Astrocyte of the cerebellum (primary cell): ENCODE data around the gene ATP6V1E1.
"Not testable (repeated sequence)": the region's sequence is repeated elsewhere in the genome, so short reads cannot be mapped to it uniquely, and the experiment has no call there.

Experiments used
- DNase-seq: peaks from one replicate; pipeline ENCODE4 v3.0.0-alpha.2; 2011; ENCODE audit warnings: low read depth
- H3K4me3 ChIP-seq: 2 replicates; pipeline ENCODE4 v1.5.1; 2011; ENCODE audit warnings: mild to moderate bottlenecking, low read depth, low read length, moderate library complexity
- in situ Hi-C: cut with HindIII; loops from 2 replicates; pipeline ENCODE4 v1.10.0; 2017; ENCODE audit warnings: low sequenced_read_pairs
- TF ChIP-seq, protein P1 (sequence below): IDR thresholded peaks from 2 replicates; pipeline ENCODE4 v1.5.1; 2012; ENCODE audit warnings: low read length, low read depth, moderate library complexity, mild to moderate bottlenecking; ENCODE audit errors: missing control alignments

ATP6V1E1 gene

GRCh38 chr22:17628406-17629172, at the start of gene ATP6V1E1:
TSS of gene ATP6V1E1 (minus strand) at chr22:17628749. CDS start at chr22:17628635, 114 bp downstream.
- in situ Hi-C loops = no loop called here
- peak; percentile 93 for DNase-seq
- peak within 1 kb of the TSS; percentile 89 for H3K4me3 ChIP-seq
- TF ChIP-seq, protein P1, sequence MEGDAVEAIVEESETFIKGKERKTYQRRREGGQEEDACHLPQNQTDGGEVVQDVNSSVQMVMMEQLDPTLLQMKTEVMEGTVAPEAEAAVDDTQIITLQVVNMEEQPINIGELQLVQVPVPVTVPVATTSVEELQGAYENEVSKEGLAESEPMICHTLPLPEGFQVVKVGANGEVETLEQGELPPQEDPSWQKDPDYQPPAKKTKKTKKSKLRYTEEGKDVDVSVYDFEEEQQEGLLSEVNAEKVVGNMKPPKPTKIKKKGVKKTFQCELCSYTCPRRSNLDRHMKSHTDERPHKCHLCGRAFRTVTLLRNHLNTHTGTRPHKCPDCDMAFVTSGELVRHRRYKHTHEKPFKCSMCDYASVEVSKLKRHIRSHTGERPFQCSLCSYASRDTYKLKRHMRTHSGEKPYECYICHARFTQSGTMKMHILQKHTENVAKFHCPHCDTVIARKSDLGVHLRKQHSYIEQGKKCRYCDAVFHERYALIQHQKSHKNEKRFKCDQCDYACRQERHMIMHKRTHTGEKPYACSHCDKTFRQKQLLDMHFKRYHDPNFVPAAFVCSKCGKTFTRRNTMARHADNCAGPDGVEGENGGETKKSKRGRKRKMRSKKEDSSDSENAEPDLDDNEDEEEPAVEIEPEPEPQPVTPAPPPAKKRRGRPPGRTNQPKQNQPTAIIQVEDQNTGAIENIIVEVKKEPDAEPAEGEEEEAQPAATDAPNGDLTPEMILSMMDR = no peak

- TF ChIP-seq, protein P1 = no peak
- no peak overlapping the region for H3K4me3 ChIP-seq
- no peak for DNase-seq
- in situ Hi-C loops = loop anchor here (5.0 kb wide), 1 partner anchor 47 kb away; no protein-coding TSS in a partner anchor
These were observed 47.0 kb upstream of the ATP6V1E1 start for GRCh38 chr22:17675584-17675983.

DNA sequence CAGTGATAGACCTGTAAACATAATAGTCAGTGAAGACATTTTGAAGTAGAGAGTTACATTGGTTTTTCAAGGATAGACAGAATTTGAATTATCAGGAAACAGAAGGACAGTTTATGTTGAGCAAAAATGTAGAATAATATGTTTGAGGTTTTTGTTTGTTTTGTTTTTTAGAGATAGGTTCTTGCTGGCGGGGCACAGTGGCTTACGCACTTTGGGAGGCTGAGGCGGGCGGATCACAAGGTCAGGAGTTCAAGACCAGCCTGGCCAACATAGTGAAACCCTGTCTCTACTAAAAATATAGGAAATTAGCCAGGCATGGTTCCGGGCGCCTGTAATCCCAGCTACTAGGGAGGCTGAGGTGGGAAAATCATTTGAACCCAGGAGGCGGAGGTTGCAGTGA, 45.6 kb upstream of the ATP6V1E1 start:
- in situ Hi-C loops = no loop called here
- TF ChIP-seq, protein P1 = no peak
- DNase-seq = no peak
- no peak overlapping the region for H3K4me3 ChIP-seq

DNA sequence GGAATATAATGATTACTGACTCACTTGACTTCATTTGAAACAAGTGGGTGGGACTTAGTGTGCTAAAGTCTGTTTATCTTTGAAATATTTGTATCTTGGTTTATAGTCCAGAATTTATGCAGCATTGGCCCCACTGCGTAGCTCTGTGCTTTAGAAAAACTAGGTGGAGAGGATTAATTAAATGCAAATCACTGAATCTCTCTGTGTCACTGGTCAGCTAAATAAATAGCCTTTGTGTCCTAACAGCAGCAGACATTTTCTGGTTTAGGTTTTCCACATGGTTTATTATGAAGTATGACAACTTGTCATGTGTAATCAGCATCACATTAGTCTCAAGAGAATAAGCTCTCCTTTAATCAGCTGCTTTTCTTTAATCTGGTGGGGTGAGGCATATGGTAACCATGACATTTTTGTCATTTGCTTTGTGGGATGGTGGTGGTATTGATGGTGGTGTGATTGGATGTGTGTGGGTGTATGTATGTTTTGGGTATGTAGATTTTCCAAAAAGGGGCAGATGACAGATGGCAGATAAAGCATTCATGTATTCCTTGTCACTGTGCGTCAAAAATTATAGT, 44.0 kb upstream of the ATP6V1E1 start:
- in situ Hi-C loops = no loop called here
- H3K4me3 ChIP-seq = no peak overlapping the region
- peak; percentile 11 for DNase-seq
- TF ChIP-seq, protein P1 = no peak

DNA sequence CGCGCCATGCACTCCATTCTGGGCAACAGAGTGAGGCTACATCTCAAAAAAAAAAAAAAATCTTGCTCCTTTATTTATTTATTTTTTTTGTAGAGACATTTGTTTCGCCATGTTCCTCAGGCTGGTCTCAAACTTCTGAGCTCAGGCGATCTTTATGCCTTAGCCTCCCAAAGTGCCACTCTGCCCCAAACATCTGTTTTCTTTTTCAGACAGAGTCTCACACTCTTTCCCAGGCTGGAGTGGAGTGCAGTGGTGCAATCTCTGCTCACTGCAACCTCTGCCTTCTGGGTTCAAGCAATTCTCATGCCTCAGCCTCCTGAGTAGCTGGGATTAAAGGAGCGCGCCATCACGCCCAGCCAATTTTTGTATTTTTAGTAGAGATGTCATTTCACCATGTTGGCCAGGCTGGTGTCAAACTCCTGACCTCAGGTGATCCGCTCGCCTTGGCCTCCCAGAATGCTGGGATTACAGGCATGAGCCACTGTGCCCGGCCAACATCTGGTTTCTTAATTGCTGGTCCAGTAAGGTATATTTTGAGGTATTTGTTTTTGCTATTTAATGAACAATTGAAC, 43.1 kb upstream of the ATP6V1E1 start:
- in situ Hi-C loops = not testable (repeated sequence)

GRCh38 chr22:17665854-17666253, 37.3 kb upstream of the ATP6V1E1 start:
- TF ChIP-seq, protein P1 = no peak
- H3K4me3 ChIP-seq = no peak overlapping the region
- in situ Hi-C loops = no loop called here
- no peak for DNase-seq

More for the DNA sequence above, 43.1 kb upstream of the ATP6V1E1 start:
- not testable (repeated sequence) for H3K4me3 ChIP-seq, DNase-seq

DNA sequence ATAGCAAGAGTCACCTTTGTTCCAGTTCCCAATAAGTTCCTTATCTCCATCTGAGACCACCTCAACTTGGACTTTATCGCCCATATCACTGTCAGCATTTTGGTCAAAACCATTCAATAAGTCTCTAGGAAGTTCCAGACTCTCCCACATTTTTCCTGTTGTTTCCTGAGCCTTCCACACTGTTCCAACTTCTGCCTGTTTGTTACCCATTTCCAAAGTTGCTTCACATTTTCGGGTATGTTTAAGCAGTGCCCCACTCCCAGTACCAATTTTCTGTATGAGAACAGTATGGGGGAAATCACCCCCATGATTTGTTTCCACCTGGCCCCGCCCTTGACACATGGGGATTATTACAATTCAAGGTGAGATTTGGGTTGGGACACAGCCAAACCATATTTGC, 36.7 kb upstream of the ATP6V1E1 start:
- TF ChIP-seq, protein P1 = no peak
- in situ Hi-C loops = no loop called here
- no peak overlapping the region for H3K4me3 ChIP-seq
- DNase-seq = no peak
